COLO668 (cell line): ENCODE data around the gene ENTREP3.
"Not testable (repeated sequence)": the region's sequence is repeated elsewhere in the genome, so short reads cannot be mapped to it uniquely, and the experiment has no call there.

Source experiments
- DNase-seq: peaks from one replicate; lab custom pipeline; 2025; ENCODE audit not compliant: unreplicated experiment; lab: John Stamatoyannopoulos, UW

ENTREP3 gene

GRCh38 chr1:155251566-155251965 lies 3.7 kb downstream of the ENTREP3 start:
- DNase-seq: no peak

GRCh38 chr1:155250633-155251449 lies 4.4 kb downstream of the ENTREP3 start:
- peak; percentile 96 for DNase-seq

- no peak for DNase-seq
Observed at GRCh38 chr1:155250246-155250632, 5.0 kb downstream of the ENTREP3 start.

DNA sequence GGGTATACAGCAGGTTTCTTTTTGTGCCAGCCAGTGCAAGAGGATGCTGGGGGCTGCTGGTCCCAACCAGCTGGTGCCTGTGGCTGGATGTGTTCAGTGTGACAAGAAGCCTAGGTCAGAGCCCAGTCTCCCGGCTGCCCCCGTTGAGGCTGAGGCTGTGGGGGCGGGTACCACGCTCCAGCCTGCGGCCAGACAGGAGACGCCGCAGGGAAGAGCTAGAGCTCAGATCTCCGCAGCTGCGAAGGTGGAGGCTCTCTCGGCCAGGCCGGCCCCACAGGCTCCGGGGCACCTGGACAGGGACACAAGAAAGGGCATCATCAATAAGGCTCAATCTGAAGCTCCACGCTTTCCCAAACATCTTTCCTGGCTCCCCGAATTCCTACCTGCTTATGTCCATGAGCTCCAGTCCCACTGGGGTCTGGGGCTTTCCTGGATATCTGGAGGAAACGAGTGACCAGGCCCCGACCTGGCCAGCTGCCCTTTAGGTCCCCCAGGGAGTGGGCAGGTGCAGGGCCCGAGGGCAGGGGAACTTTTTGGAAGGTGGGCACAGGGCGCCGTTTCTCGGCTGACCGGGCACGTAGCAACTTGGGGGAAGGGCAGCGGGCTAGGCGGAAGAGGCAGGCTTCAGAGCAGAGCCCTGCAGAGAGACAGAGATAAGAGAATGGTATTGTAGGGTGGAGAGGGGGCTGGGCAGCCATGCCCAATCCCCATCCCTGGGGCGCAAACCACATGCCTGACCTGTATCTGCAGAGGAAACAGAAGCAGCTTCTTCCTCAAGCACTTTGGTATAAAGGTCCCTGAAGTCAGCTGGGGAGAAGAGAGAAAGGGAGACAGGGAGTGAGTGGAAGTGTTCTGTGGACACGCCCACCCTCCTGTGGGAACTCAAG lies 7.4 kb downstream of the ENTREP3 start:
- DNase-seq: no peak

DNA sequence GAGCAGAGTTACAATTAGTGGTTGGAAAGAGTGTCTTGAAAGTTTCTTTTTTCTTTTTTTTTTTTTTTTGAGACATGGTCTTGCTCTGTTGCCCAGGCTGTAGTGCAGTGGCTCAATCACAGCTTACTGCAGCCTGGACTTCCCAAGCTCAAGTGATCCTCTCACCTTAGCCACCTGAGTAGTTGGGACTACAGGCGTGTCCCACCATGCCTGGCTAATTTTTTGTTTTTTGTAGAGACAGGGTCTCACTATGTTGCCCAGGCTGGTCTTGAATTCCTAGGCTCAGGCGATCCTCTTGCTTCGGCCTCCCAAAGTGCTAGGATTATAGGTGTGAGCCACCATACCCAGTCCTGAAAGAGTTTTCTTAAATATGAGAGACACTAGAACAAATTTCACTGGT lies 8.5 kb downstream of the ENTREP3 start:
- not testable (repeated sequence) for DNase-seq

GRCh38 chr1:155245163-155245524 lies 10.1 kb downstream of the ENTREP3 start:
- DNase-seq: no peak

DNA sequence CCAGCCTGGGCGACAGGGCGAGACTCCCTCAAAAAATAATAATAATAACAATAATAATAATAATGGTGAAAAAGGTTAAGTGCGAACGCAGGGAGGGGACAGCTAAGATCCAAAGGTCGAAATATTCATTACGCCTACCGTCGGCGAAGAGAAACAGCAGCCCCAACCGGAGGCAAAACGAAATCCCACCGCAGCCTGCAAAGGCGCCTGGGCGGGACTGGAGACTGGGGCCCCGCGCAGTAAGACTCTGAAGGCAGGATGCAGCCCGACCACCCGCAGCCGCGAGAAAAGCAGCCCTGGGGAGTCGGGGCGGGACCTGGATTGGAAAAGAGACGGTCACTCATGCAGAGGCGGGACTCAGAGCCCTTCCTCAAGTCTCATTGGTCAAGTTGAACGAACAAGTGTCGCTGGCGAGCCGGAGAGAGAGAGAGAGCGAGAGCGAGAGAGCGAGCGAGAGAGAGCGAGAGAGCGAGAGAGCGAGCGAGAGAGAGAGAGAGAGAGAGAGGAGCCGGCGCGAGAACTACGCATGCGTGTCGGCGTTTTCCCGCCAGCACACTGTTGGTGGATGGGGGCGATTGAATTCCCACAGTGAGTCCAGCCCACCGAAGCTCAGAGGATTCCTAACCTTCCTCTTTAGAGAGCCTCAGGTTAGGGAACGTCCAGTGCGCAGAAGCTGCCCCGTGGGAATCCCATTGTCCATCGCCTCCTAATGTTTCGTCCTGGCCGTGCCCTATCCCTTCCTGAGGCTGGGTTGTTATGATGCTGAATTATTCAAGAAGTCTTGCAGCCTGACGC lies 10.7 kb downstream of the ENTREP3 start:
- DNase-seq: peak; percentile 99

DNA sequence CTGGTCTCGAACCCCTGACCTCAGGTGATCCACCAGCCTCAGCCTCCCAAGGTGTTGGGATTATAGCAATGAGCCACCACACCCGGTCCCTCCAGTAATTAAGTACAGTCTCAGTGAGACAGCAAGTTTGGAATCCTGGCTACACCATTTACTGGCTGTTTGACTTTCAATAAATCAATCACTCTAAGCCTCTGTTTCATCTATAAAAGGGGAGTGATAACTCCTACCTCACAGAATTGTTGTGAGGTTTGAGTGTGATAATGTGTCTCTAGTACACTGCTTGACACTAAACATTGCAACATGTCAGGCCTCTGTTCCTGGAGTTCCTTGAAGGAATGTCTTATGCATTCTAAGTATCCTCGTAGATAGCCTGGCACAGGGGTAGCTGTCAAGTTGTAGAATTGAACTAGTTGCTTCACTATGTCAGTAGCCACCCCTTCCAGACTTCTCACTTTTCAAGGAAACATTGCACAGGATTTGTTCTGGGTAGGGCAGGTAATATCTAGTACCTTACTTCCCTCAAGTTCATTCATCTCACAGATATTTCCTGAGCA lies 12.4 kb downstream of the ENTREP3 start:
- DNase-seq: no peak

GRCh38 chr1:155241841-155242264 lies 13.4 kb downstream of the ENTREP3 start:
- no peak for DNase-seq

DNA sequence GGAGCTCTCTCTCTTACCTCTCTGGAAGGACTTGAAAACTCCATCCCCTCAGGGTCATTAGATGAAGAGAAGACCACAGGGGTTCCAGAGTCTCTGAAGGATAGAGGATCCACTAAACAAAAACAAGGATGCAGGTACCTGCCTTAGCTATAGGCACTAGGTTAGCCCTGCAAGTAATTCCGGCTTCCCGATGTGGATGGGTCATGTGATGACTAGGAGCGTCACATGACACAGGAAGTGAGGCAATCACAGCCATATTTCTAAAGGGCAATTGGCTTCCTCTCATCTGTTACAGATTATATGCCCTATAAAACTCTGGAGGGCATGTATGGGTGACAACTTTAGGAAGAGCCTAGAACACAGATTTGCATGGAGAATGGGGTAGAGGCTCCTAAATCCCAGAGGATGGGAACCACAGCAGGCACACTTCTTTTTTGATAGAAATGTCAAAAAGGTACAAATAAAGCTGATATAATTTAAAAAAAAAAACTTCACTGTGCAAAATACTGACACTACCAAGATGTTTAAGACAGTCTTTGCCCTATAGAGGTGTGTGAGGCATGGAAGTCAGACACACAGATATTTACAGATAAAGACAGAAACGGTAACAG lies 14.1 kb downstream of the ENTREP3 start:
- DNase-seq: peak; percentile 72

DNA sequence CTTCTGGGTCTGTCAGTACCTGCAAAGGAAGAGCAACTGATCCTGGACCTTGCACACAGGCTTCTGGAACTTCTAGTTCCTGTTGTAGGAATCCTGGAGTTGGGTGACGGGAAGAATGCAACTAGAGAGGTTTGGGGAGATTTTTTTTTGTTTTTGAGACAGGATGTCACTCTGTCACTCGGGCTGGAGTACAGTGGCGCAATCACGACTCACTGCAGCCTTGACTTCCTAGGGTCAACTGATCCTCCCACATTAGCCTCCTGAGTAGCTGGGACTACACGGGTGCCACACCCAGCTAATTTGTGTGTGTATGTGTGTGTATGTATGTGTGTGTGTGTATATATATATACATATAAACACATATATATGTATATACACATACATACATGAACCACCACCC lies 18.8 kb downstream of the ENTREP3 start:
- DNase-seq: no peak

DNA sequence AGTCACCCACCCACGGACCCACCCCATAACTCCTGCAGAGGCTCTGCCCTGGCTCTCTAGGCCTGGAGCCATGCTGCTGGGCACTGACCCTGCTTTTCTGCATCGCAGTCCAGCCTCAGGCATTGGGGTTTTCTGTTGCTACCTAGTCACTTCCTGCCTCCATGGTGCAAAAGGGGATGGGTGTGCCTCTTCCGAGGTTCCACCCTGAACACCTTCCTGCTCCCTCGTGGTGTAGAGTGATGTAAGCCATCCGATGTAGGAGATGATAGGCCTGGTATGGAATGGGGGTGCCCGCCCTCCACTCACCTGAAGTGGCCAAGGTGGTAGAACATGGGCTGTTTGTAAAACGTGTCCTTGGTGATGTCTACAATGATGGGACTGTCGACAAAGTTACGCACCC lies 19.9 kb downstream of the ENTREP3 start:
- not testable (repeated sequence) for DNase-seq

- not testable (repeated sequence) for DNase-seq
Observed at GRCh38 chr1:155233502-155233901, 21.8 kb downstream of the ENTREP3 start.

DNA sequence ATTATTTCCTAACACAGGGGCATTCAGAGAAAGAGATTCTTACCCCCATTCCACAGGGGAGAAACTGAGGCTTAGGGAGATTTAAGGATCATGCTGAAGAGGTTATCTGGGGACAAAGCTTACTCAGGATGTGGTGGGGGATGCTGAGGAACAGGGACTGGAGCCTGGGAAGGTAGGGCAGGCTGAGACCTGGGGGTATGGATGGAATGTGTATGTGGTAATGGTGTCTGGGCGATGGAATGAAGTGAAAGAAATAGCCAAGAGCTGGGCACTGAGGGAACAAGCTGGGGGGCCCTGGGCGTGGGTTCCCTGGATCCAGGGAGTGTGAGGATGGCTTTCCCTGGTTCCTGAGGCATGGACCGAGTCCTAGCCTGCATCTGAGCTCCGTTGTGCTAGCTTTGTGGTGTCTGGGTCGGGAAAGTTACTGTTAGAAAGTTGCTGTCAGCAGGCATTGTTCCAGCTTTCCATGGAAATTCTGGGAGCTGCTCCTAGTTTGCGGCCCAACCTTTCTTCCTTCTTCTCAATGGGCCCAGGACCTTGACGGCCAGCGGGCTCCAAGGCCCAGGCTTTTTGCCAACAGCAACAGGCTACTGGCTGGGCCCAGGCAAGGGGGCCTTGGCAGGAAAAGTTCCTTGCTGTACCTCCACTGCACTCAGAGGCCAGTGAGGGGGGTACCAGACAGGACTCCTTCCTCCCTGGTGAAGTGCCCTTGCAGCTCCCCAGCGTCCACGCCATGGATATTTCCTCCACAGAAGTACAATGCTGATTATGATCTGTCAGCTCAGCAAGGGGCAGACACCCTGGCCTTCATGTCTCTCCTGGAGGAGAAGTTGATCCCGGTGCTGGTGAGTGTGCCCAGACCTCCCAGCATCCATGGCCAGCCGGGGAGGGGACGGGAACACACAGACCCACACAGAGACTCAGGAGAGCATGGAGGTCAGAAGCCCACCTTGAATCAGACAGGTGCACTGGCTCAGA lies 23.0 kb downstream of the ENTREP3 start:
- not testable (repeated sequence) for DNase-seq

- not testable (repeated sequence) for DNase-seq
Observed at GRCh38 chr1:155231302-155231701, 24.0 kb downstream of the ENTREP3 start.

DNA sequence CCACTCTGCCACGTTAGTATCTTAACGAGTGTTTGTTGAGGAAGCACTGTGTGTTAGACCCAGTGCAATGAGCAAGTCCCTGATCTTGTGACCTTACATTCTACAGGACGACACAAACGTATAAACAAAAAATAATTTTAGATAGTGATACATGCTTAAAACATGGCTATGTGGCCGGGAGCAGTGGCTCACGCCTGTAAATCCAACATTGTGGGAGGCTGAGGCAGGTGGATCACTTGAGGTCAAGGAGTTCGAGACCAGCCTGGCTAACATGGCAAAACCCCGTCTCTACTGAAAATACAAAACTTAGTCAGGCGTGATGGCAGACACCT lies 27.2 kb downstream of the ENTREP3 start:
- no peak for DNase-seq

DNA sequence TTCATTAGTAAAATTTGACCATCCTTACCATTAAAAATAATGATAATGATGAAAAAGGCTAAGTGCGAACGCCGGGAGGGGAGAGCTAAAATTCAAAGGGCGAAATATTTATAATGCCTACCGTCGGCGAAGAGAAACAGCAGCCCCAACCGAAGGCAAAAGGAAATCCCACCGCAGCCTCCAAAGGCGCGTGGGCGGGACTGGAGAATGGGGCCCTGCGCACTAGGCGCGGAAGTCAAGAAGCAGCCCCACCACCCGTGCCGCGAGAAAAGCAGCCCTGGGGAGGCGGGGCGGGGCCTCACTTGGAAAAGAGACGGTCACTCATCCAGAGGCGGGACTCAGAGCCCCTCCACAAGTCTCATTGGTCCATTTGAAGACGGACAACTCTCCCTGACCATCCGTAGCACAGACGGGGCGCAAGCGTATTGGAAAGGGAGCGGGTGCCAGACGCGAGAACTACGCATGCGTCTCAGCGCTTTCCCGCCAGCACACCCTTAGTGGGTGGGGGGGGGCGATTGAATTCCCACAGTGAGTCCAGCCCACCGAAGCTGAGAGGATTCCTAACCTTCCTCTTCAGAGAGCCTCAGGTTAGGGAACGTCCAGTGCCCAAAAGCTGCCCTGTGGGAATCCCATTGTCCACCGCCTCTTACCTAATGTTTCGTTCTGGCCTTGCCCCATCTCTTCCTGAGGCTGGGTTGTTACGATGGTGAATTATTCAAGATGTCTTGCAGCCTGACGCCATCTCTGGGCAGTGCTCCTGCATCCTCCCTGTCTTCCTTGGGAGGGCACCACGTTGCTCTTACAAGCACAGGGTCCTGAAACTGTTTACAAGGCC lies 27.8 kb downstream of the ENTREP3 start:
- DNase-seq: peak; percentile 99

DNA sequence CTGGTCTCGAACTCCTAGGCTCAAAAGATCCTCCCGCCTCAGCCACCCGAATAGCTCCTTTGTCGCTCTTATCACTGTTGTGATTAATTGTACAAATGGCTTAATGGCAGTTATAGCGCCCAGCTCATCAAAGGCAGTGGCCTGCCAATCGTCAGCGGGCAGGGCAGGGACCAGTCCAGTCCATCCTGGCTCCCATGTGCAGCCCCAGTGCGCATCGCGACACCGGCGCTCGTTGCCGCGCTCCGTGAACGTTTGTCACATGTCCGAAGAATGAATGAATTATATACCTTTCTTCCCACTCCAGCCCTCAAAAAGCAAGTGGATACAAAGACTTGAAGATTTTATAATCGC lies 28.4 kb downstream of the ENTREP3 start:
- peak; percentile 81 for DNase-seq
